HG03280 (cell line): Measurements from ENCODE around the gene HLA-DPB1.

Experiments used
- ATAC-seq: cut with Tn5 transposase; IDR thresholded peaks from one replicate; pipeline ENCODE4 v1.9.1; 2021; ENCODE audit warnings: mild to moderate bottlenecking, moderate library complexity; ENCODE audit not compliant: unreplicated experiment

Gene HLA-DPB1

DNA sequence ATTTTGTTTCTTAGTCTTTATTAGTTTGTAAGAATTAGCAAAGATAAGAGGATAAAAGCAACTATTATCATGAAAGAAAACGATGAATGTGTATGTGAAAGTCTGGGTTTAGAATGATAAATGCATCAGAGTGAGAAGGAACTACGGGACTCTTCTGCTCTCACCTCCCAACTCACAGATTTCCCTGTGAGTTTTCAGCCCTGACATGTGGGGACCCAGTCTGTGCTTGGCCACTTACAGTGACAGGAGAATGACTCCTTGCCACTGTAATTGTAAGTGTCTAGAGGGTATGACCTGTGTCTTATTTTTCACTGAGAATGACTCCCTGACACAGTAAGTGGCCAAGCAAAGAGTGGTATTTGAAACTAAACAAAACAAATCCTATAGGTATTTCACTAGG lies 4.9 kb upstream of the HLA-DPB1 start:
- ATAC-seq: no peak

DNA sequence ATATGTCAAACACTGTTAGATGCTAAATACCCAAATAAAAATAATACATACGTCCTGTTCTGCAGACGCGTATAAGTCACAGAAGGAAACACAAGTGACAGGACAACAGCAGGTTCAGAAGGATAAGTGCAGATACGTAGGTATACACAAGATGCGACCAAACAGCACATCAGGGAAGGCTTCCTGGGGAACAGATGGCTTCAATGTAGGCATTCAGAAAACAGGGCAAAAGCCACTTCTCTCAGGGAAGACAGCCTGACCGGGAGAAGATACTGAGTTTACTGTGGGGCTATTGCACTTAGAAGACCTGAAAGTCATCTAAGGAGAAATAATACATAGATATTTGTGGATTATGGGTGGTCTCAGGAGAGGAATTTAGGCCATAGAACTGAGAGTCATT lies 4.2 kb upstream of the HLA-DPB1 start:
- no peak for ATAC-seq

DNA sequence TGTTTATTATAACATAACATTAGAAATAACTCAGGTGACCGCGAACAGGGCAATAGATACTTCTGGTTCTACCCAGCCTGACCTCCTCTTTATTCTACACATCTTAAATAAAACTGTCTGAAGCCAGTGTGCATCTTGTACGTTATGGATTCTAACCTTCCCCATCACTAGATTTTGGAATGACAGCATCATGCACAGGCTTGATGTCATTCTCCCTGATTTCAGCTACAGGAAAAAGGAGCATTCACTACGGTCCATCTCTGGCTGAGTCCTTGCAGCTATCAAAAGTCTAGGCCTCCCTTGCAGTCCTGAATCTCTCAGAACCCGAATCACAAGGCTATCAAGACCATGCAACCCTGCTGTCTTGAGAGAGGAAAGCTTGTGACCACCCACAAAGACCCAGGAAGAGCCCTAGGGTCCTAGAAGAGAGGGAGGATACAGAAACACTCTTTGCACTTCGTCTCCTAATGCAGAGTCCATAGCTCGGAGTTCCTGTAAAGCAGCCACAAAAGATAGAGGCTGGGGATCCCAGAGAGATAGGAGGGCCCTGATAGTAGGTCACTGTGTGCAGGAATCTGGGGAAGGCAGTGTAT lies 3.2 kb upstream of the HLA-DPB1 start:
- ATAC-seq: no peak

DNA sequence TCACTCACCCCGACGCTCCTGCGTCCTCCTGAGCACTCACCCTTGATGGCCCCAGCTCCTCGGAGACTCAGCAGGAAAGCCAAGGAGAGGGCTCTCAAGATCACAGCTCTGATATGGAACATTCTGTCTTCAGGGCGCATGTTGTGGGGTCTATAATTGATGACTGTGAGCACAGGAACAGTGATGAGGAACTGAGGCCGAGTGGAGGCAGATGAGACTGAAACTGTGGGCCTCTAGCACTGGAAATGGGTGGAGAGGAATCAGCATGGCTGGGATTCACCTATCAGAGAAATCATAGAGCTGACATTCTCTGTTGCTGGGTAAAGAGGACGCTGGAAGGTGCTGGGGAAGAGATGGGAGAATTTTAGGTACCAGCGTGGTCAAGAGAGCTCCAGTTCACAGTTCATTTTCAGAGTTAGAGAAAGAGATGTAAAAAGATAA lies 2.3 kb upstream of the HLA-DPB1 start, which contains the start of gene HLA-DPA1:
TSS of gene HLA-DPA1 (minus strand) at position 219 of the 441 bp plus-strand sequence.
- ATAC-seq: peak; percentile 58

DNA sequence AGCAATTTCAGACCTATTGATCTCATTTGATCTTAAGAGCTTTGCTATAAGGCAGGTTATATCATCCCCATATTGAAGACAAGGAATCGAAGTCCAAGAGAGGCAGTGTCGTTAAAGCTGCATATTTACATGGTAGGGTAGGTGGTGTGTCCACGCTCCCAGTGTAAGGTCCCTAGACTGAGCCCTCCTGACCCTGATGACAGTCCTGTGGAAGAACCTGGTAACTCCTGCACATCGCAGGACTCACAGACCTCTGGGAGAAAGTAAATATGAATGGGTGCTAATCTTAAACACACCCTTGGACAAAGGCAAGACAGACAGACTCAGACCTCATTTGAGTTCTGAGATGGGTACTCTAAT lies 602 bp upstream of the HLA-DPB1 start:
- peak; percentile 10 for ATAC-seq

DNA sequence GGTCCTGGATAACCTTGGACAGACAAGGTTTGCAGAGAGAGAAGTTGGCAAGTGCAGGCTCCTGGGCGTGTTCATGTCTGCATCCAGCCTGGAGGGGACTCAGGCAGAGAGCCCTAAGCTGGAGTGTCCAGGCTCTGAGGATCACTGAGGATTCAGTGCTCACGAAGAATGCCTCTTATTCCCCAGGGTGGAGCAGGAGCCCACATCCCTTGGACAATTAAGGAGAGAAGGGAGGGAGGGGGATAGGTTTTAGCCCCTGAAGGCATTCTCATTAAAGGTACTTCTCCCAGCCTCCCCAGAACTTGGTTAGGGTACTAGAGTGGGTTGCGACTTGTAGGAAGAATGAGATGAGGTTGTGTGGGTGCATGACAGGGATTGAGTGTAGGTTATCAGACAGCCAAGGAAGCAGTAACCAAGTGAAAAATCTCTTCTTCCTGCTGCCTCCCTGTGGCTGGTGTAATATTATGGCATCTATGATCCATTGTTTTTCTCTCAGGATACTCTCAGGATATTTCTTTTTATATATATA lies 680 bp downstream of the HLA-DPB1 start:
- no peak for ATAC-seq

DNA sequence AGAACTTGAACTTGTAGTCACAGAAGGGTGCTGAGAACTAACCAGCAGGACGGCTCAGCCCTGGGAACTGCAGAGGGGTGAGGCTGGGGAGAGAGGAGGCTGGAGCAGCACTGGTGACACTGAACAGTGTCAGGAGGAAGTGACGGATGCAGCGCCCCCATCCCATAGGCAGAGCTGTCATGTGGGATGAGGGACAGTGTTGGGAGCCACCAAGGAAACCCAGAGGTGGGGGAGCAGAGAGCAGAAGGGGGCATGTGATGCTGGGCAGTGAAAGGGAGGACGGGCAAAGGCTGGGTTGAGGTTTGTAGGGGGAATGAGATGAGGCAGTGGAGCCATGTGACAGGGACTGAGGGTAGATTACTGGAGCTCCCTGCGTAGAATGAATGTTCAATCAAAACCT lies 2.1 kb downstream of the HLA-DPB1 start:
- ATAC-seq: no peak

DNA sequence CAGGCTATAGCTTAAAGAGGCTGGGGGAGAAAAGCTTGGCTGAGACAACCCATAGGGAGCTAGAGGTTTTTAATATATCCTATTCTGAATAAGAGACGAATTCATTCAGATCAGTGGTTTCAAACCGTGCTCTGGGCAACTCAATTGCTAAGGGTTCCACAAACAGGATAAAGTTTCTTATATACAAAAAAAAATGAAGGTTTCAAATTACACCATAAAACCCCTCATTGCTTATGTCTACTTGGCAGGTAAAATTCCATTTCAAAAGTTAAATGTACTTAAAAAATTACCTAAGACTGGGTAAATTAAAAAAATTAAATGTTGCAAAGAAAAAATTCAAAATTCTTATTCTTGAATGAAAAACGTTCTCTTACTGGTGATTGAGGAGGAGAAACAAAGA lies 2.7 kb downstream of the HLA-DPB1 start:
- no peak for ATAC-seq

DNA sequence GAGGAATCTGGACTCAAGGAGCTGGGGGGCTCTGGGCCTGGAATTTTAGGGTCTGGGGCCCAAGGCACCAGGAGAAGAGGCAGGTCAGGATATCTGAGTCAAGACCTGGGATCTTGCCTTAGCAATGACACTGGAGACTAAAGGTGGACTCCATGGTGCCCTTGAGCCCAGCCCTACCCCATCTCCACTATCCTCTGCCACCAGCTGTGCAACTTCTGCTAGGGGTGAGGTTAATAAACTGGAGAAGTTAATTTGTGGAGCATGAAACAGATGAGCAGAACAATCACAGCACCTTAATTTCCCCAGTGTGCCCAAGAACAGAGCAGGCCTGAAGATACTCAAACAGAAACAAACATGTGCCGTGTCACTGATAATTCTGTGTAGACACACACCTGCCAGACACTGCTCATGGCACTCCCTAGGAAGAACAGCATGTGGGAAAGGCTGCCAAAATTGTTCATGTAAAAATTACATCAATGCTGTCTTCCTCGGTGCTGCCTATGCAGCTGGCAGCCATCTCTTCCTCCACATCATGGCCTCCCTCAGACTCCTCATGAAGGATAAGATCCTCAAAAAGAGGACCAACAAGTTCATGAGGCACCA lies 3.2 kb downstream of the HLA-DPB1 start:
- no peak for ATAC-seq

DNA sequence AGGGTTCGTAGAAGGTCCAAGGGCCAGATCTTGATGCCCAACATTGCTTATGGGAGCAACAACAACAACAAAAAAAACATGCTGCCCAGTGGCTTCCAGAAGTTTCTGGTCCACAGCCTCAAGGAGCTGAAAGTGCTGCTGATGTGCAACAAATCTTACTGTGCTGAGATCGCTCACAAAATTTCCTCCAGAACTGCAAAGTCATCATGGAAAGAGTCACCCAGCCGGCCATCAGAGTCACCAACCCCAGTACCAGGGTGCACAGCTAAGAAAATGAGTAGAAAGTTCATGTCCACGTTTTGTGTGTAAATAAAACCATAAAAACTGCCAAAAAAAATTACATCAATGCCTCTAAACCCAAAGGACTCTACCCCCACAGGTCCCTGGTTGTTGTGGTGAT lies 3.8 kb downstream of the HLA-DPB1 start:
- ATAC-seq: no peak

DNA sequence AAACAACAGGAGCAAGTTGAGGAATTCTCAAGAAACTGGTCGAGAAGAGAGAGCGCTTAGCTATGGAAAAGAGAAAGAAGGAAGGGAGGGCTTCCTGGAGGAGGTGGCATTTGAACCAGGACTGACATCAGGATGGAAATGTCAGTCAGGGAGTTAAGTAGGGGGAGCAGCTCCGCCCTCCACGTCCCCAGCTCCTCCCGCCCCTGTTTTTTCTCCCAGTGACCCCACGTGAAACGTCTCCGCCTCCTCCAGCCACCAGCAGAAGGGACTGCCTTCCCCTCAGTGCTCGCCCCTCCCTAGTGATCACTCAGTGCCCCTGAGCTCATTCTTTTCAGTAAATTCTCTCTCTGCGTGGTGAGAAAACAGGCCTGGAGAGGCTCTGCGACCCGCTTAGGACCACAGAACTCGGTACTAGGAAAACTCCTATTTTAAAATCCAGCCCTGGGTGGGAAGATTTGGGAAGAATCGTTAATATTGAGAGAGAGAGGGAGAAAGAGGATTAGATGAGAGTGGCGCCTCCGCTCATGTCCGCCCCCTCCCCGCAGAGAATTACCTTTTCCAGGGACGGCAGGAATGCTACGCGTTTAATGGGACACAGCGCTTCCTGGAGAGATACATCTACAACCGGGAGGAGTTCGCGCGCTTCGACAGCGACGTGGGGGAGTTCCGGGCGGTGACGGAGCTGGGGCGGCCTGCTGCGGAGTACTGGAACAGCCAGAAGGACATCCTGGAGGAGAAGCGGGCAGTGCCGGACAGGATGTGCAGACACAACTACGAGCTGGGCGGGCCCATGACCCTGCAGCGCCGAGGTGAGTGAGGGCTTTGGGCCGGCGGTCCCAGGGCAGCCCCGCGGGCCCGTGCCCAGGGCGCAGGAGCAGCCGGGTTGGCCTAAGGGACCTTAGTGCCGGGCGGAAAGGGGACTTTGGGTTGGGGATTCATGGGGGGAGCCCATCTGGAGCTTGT lies 4.6 kb downstream of the HLA-DPB1 start:
- ATAC-seq: no peak

DNA sequence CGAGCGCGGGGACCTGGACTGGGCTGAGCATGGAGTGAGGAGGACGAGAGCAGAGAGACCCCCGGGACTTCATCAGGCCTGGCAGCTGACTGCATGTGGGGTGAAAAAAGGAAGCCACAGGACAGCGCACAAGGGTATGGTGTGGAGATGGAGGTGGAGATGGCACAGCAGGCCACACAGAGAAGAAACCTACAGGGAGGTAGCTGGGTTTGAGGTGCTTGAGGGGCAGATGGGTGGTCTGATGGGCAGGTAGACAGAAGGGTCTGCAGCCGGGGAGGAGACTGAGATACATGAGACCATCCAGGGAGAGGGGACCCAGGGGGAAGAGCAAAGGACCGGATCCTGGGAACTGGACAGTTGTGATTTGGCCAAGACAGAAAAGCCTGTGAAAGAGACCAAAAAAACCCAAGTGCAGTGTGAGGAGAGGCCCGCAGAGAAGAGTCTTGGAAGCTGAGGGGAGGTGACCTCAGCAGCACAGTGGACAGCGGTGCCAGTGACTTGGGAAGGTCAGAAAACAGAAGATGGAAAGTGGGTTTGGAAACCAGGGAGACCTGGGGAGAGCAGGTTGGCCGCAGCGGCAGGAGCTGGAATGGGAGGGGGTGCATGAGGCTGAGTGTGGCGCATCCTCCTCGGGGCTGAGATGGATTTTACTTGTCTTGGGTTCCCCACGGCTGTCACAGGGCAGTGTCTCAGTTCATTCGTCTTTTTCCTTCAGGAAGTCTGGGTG lies 5.5 kb downstream of the HLA-DPB1 start:
- ATAC-seq: no peak

DNA sequence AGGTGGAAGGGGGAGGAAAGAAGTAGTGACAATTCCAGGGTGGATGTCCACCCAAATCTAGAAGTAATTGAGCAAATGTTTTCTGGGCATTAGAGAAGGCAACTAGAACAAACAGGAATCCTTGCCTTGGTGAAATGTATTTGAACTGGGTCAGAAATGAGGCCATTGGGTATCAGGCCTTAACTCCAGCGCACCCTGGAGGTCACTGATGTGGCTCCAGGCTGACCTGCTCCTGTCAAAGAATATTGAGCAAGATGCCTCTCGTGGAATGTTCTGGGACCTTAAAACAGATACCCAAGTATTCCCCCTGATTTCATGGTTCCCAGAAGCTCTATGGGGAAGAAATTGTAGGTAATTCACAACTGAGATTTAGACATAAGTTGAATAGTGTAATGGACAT lies 6.9 kb downstream of the HLA-DPB1 start:
- ATAC-seq: no peak

DNA sequence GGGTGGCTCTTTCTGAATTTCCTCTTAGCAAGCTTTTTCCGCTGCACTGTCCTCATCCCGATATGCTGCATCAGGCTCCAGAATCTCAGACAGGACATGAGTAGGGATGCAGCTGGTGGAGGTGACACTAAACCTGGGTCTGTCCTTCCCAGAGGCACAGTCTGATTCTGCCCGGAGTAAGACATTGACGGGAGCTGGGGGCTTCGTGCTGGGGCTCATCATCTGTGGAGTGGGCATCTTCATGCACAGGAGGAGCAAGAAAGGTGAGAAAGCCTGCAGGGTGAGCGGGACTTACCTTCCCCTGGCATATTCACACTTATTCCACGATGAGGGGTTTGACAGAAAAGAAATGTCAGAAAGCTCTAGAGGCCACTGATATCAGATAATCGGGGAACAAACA lies 9.8 kb downstream of the HLA-DPB1 start:
- no peak for ATAC-seq

DNA sequence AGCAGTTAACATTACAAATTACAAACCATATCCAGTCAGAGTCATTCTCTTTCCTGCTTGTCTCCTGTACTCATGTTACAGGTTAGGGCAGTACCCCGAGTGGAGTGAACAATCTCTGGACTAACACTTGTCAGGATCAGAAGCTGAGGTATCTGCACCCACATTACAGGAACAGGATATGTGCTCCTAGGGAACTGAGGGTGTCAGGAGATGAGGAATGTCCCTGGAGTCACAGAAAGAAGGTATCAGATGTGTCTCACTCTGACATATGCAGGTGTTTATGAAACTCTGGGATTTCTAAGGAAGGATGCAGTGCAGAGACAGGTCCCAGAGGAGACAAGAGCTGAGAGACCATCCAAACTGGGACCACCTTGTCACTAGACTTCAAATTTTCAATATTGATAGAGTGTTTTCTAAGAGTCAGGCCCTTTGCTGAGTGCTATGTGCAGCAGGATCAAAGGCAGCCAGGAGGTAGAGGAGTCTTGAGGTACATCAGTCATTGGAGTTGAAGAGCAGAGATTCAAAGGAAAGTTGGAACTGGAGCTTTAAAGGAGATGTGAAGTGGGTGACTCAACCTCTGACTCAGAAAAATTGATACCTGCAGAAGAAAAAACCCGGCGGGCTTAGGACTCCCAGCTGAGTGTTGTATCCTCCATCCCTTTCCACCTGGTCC lies 12.6 kb downstream of the HLA-DPB1 start:
- no peak for ATAC-seq

DNA sequence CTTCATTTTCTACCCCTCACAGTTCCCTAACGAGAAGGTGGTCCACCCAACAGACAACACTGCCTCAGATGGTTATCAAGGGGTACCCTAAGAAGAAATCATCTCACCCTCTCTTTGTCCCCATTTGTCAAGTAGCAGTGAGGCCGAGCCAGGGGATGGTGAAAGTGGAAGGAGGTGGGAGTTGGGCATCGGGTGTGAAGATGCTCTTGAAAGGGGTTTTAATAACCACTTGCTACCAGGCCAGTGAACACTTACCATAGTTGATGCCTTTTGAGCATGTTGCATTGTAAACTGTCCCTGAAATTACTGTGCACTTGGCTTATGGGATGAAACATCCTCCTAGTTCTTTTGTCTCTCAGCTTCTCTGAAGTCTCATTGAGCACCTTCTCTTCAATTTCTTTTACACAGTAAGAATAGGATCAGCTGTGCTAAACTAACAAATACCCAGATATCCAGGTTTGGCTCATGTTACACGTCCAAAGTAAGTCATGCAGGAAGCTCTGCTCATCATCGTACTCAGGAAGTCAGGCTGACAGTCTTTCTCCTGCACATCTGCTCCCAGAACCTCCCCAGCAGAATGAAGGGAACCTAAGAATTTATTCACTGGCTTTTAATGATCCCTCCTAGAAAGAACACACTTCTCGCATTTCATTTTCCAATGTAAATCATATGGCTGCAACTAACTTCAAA lies 13.3 kb downstream of the HLA-DPB1 start:
- no peak for ATAC-seq

DNA sequence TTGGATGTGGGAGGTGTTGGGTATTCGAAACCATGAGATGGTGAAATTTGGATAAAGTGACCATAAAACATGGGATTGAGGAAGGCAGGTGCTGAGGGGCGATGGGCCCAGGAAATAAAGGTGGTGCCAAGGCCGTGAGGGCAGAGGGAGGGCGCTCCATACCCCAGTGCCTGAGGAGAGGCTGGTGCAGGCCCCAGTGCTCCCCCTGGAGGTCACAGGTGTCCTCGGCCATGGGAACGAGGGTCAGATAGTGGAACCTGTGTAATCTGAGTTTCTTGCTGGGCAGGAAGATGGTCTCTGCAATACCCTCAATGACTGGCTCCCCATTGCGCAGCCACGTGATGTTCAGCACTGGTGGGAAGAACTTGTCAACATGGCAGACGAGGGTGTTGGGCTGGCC lies 16.2 kb downstream of the HLA-DPB1 start:
- no peak for ATAC-seq

DNA sequence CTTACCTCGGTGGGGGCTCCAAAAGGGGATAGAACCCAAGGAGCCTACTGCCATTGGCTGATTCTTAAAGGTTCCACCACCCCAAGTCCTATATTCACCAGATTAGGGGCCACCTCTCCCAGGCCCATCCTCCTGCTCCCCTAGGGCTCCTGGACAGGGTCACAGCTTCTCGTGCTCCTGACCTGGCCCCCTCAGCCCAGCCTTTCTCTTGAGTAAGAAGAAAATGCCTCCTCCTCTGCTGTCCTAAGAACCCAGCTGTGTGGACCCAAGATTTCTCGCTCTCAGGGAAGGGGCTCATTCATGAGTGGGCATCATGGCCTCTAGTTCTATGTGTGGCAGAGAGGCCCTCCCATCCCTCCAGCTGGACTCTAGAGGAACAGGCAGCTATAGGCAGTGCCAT lies 16.6 kb downstream of the HLA-DPB1 start:
- ATAC-seq: no peak

DNA sequence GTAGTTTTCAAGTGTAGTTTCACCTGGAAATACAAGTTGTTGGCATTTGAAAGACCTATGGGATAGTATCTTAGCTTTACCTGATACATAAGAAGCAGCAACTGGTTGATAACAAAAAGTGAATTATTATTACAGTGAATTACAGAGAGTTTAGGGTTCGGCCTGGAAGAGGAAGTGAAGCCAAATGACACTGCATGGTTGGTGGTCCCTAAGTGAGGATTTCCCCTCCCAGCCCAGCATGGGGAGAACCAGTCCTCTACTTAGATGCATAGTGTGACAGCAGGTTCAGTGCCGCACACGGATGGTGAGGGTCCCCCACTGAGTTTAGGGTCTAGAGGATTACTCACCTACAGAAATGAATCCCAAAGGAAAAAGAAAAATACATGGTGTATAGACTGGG lies 18.1 kb downstream of the HLA-DPB1 start:
- no peak for ATAC-seq

DNA sequence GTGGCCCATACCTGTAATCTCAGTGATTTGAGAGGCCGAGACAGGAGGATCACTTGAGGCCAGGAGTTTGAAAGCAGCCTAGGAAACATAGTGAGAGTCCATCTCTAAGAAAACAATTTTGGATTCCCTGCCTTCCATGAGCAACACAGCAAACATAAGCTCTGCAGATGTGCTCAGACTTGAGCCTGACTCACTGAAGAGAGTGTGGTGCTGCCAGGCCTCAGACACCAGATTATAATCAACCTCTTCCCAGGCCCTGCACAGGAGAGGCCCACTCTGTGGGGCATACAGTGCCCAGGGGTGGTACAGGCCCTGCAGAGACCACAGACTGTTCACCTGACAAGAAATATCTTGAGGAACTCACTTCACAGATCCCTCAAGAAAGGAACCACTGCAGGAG lies 19.9 kb downstream of the HLA-DPB1 start:
- no peak for ATAC-seq
